Activated CD4-positive, CD25-positive, alpha-beta regulatory T cell (primary cell): Measurements from ENCODE around the gene FERD3L.

Experiments
- DNase-seq, 4 experiments: peaks; one replicate each; lab custom pipeline; 2025; lab: John Stamatoyannopoulos, UW

The FERD3L gene

DNA sequence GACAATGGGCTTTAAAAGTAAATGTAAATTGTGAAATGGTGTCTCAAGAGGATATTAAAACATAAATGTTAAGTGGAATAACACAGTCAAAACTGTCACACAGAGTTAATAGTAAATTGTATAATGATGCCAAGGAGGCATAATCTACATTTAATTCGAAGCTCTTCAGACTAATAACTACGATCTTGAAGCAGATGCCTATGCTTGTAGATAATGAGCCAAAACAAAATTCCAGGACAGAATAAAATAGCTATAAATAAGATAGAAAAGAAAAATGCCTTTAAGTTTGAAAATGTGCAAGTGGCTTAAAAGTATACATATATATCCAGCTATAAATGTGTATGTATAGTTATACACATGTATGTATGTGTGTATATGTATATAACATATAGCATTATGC, 45.3 kb downstream of the FERD3L start:
- DNase-seq: no peak

DNA sequence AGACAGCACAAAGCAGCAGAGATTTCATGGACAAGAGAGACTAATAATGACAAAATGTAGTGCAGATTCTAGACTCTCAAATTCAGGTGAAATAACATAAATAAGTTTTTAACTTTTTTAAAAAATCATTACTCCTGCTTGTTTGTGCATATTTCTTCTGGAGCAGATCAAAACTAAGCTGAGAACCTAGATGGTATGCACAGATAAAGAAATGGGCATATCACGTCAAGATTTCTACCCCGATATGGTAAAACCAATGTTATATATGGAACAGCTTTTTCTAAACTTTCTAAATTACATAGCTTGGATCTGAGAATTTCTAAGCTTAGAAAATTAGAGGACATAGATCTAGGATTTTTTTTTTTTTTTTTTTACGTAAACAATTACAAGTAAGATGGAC, 46.0 kb downstream of the FERD3L start:
- no peak for DNase-seq

DNA sequence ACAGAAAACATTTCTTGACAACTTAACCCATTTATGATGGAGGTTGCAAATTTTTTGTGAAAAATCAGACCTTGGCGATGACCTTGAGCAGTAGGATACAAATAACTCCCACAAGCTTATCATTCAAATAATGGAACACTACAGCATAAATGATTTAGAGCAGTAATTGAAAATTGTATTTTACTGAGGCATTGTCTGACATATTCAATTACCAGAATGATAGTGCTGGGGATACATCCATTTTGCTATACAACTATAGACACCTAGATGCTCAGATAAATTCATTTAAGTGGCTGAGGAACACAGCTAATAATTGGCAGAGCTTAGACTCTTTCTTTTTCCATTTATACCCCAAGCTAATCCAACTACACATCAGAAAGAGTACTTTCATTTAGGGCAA, 46.7 kb downstream of the FERD3L start:
- DNase-seq: no peak

DNA sequence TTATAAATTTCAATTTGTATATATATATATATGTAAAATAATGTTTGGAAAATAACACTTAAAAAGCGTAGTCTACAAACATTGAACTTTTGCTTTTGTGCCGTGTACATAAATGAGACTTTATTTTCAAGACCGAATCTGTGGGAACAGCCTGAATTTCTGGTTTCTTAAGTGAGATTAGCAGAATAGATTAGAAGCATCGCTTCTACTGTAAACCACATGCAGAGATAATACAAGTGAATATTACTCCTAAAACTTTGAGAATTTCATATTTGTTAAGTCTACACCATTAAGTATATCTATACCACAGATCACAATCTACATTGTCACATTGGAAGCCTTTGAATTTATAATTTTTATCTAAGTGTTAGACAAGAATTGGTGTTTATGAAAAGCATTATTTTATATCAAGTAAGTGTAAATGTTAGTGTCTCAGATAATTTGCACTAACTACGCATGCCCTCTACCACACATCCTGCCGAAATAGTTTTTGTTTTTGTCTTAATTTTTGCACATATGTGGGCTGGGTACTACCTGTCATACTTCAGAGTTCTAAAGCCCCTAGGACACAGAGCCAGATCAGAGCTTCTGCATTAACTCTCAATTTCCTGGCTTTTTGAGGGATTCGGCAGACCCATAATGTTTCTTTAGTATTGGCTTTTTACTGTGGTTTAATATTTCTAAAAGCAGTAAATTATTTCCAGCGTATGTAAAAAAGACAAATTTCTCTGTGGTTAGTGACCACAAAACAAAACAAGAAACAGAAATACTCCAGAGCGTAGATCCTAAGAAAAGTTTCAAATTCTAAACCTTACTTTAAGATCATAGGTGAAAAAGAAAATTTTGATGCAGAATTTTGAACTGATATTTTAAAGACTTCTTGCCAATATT, 47.8 kb downstream of the FERD3L start:
- DNase-seq: no peak

DNA sequence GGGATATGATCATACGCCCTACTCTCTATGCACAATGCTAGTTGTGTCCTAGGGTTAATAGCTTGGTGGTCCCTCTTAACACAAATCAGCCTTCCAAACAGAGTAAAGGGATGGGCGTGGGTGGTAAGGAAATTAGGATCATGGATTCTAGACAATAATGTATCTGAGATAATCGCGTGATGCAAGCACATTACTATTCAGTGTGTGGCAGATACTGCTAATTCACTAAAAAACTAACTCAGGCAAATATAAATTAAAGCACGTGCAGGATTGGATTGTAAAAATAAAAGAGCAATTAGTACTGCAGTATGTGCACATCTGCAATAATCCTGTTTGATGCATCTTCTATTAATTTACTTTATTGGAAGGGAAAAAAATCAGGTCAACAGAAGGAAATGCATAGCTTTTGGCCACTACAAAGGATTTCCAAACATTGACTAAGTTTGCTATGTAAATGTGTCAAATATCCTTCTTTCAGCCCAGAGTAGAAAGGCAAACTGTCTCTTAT, 49.8 kb downstream of the FERD3L start:
- DNase-seq: no peak
